Stomach (tissue), 9 donors: Measurements from ENCODE around the gene LPIN3. TPM values are rescaled to one million over a fixed set of nuclear protein-coding genes. Genes with fewer than 3 reads are reported as not detected.

ENCODE experiments used
- DNase-seq, 2 donors: peaks; one replicate each; pipeline versions ENCODE4 v3.0.0 to v3.0.0-alpha.2; 2013 to 2019
- H3K27ac ChIP-seq, 5 donors: fragments of 200-600 bp in 4 of 5; sonication (generic) in 4 of 5; one replicate each; pipeline ENCODE4 v1.5.1; 2013 to 2019; ENCODE audit warnings: mild to moderate bottlenecking in 1 of 5, moderate library complexity in 1 of 5
- H3K27me3 ChIP-seq, 3 donors: fragments of 200-600 bp; sonication (generic); one replicate each; pipeline ENCODE4 v1.5.1; 2017 to 2019; ENCODE audit warnings: mixed run types in 1 of 3
- H3K36me3 ChIP-seq, 4 donors: fragments of 200-600 bp; sonication (generic); 1 replicate in 3 of 4; 2 replicates in 1 of 4; pipeline ENCODE4 v1.5.1; 2016 to 2019
- H3K4me1 ChIP-seq, 4 donors: fragments of 200-600 bp; sonication (generic); one replicate each; pipeline ENCODE4 v1.5.1; 2016 to 2019
- H3K4me3 ChIP-seq, 4 donors: fragments of 200-600 bp; sonication (generic) in 3 of 4; one replicate each; pipeline ENCODE4 v1.5.1; 2016 to 2019; ENCODE audit warnings: mild to moderate bottlenecking in 1 of 4
- H3K9me3 ChIP-seq, 4 donors: fragments of 200-600 bp; sonication (generic); one replicate each; pipeline ENCODE4 v1.5.1; 2016 to 2019
- CTCF ChIP-seq, 7 experiments: fragments of 450-650 bp in 4 of 7; fragments of 200-600 bp in 3 of 7; sonication (generic) in 3 of 7; IDR thresholded peaks; one replicate each; pipeline ENCODE4 v1.5.1; 2016 to 2019; ENCODE audit warnings: antibody characterized with exemption in 7 of 7, control low read depth in 2 of 7, mild to moderate bottlenecking in 1 of 7
- EP300 ChIP-seq: sonication (generic); formaldehyde crosslinking; IDR thresholded peaks from one replicate; pipeline ENCODE4 v1.6.1; 2017; ENCODE audit warnings: antibody characterized with exemption
- POLR2A ChIP-seq, 4 donors: fragments of 450-650 bp; IDR thresholded peaks; one replicate each; pipeline ENCODE4 v1.6.1; 2016; ENCODE audit warnings: antibody characterized with exemption in 4 of 4, control low read depth in 2 of 4, mild to moderate bottlenecking in 1 of 4, moderate library complexity in 1 of 4
- POLR2AphosphoS5 ChIP-seq, 3 donors: sonication (generic); formaldehyde crosslinking; IDR thresholded peaks; one replicate each; pipeline ENCODE4 v1.6.1; 2016; ENCODE audit warnings: antibody characterized with exemption in 3 of 3
- WGBS, 5 donors: extraction: QIAGEN DNeasy Blood & Tissue Kit in 3 of 5; methylation state at CpG; one replicate each; pipeline versions ENCODE4 v1.1.5 to v1.1.7; 2013 to 2018; 5-methylcytosine and 5-hydroxymethylcytosine counted together
- intact Hi-C: fragments of 100-400 bp; cut with DNase I; formaldehyde crosslinking; loops from one replicate; pipeline ENCODE4 v1.15.1; 2023; ENCODE audit warnings: low total_unique reads
- polyA plus RNA-seq, 3 donors: library from polyadenylated mRNA; stranded (reverse); fragments of 200-250 nt; gene quantifications; one replicate each; pipeline ENCODE4 v1.2.3, GENCODE V29; 2013
- total RNA-seq, 5 donors: library from RNA; depleted of rRNA; stranded (reverse); fragments of >200 nt; gene quantifications; one replicate each; pipeline versions ENCODE4 v1.1.0 to v1.2.3, GENCODE V29; 2014 to 2016
- donor health status: healthy with polysubstance abuse.
- donor health status: Bipolar disorder and iron deficiency.
- donor health status: healthy.

Gene LPIN3
- total and polyA plus RNA-seq, 8 donors, result 5.7 to 289 (median 21.5) TPM

GRCh38 chr20:41360831-41361756 lies 20.5 kb downstream of the LPIN3 start:
- Histone ChIP-seq H3K27me3 (peaks cover 0 to 37% (median 21%) of the 10 kb centered on the region in 3 donors), H3K9me3 (no peaks in the 10 kb centered on the region), H3K27ac (no peak overlapping the region), H3K36me3 (peaks cover 0 to 37% (median 31%) of the 10 kb centered on the region in 4 donors), H3K4me3 (no peak overlapping the region), H3K4me1 (peaks cover 4 to 11% (median 8%) of the 10 kb centered on the region in 4 donors)
- TF ChIP-seq POLR2A (IDR thresholded peaks at IDR 0.05) (no peak), POLR2AphosphoS5 (IDR thresholded peaks at IDR 0.05) (no peak), EP300 (no peak)
- intact Hi-C loops, result no loop called here
- DNase-seq, result no peak
- WGBS, 5 donors, result 85 to 90% (median 87%) methylated on average over 7 to 22 of the region's 22 CpGs

- WGBS, 5 donors, result 76 to 82% (median 80%) methylated on average over 30 to 45 of the region's 45 CpGs
These were observed 21.4 kb downstream of the LPIN3 start for GRCh38 chr20:41361757-41362747.

GRCh38 chr20:41362748-41363140 lies 22.1 kb downstream of the LPIN3 start:
- Histone ChIP-seq H3K27ac (no peak overlapping the region), H3K27me3 (peaks cover 0 to 53% (median 36%) of the 10 kb centered on the region in 3 donors), H3K36me3 (peaks cover 0 to 21% (median 14%) of the 10 kb centered on the region in 4 donors), H3K9me3 (no peaks in the 10 kb centered on the region), H3K4me1 (peaks cover 7 to 19% (median 14%) of the 10 kb centered on the region in 4 donors), H3K4me3 (no peak overlapping the region)
- no peak for DNase-seq
- no peak for TF ChIP-seq EP300
- no peak for TF ChIP-seq CTCF (IDR thresholded peaks at IDR 0.05)
- no peak for TF ChIP-seq POLR2A (IDR thresholded peaks at IDR 0.05)
- no peak for TF ChIP-seq POLR2AphosphoS5 (IDR thresholded peaks at IDR 0.05)
- intact Hi-C loops, result no loop called here
- 72 to 85% (median 80%) methylated on average over 5 of the region's 5 CpGs for WGBS, 5 donors

More at GRCh38 chr20:41361757-41362747, 21.4 kb downstream of the LPIN3 start:
- no peak overlapping the region for H3K27ac ChIP-seq
- H3K36me3 ChIP-seq, result peaks cover 0 to 28% (median 21%) of the 10 kb centered on the region in 4 donors
- intact Hi-C loops, result no loop called here
- H3K4me3 ChIP-seq, result no peak overlapping the region
- TF ChIP-seq POLR2A (IDR thresholded peaks at IDR 0.05), result no peak
- no peaks in the 10 kb centered on the region for H3K9me3 ChIP-seq
- DNase-seq, result peak in 1 of 2 donors; percentile 48
- H3K4me1 ChIP-seq, result peaks cover 7 to 17% (median 13%) of the 10 kb centered on the region in 4 donors
- peaks cover 0 to 46% (median 29%) of the 10 kb centered on the region in 3 donors for H3K27me3 ChIP-seq

GRCh38 chr20:41363601-41364000 lies 23.0 kb downstream of the LPIN3 start:
- intact Hi-C loops, result no loop called here
- Histone ChIP-seq H3K36me3 (peaks cover 0 to 12% (median 6%) of the 10 kb centered on the region in 4 donors), H3K27me3 (peaks cover 0 to 60% (median 36%) of the 10 kb centered on the region in 3 donors), H3K4me3 (no peak overlapping the region), H3K27ac (no peak overlapping the region), H3K4me1 (peaks cover 7 to 19% (median 14%) of the 10 kb centered on the region in 4 donors), H3K9me3 (no peaks in the 10 kb centered on the region)
- WGBS, 5 donors, result 81 to 93% (median 89%) methylated on average over 7 of the region's 7 CpGs
- no peak for DNase-seq
- TF ChIP-seq CTCF (IDR thresholded peaks at IDR 0.05) (no peak), EP300 (no peak), POLR2A (IDR thresholded peaks at IDR 0.05) (no peak), POLR2AphosphoS5 (IDR thresholded peaks at IDR 0.05) (no peak)
